Measurements from ENCODE around the gene TET2.

DNA sequence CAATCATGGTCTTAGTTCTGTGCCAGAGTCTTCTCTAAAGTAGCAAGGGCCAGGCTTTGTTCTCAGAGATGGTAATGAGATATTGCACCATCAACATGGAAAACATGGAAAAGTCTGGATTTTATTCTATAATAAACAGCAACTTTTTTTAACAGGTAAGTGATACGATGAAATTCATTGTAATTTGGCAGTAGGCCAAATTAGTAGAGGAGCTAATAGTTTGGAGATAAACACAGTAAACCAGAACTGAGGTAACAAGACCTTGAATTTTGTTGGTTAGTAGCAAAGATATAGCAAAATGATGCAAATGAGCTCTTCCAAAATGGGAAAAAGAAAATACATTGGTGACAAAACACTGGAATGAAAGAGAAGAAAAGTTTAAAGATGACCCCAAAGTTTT, 126.6 kb downstream of the TET2 start:
- no peak for TF ChIP-seq POLR2AphosphoS5 (IDR thresholded peaks at IDR 0.05; ENCODE audit: low read depth, low read length)
- TF ChIP-seq POLR2A (IDR thresholded peaks at IDR 0.05; ENCODE audit: low read depth, low read length), result no peak
- TF ChIP-seq SPI1 (IDR thresholded peaks at IDR 0.05; ENCODE audit: low read depth, low read length), result no peak

All from GM12891 (cell line).